ENCODE measurements around the gene DDX39B.

DDX39B gene

GRCh38 chr6:31529329-31530150, 12.3 kb downstream of the DDX39B start:
- no peak overlapping the region for H3K4me3 ChIP-seq (ENCODE audit: low read depth, low read length)
- DNase-seq (ENCODE audit: low read depth), result peak; percentile 21
- no peak for TF ChIP-seq MYC (IDR thresholded peaks at IDR 0.05; ENCODE audit: low read depth, low read length)
- no peak for TF ChIP-seq CTCF (IDR thresholded peaks at IDR 0.05; ENCODE audit: low read depth, low read length)
- TF ChIP-seq, protein P1, sequence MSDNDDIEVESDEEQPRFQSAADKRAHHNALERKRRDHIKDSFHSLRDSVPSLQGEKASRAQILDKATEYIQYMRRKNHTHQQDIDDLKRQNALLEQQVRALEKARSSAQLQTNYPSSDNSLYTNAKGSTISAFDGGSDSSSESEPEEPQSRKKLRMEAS (IDR thresholded peaks at IDR 0.05; ENCODE audit: low read depth, low read length), result no peak
- TF ChIP-seq POLR2A (IDR thresholded peaks at IDR 0.05; ENCODE audit: extremely low read depth, insufficient read length), result no peak

DNA sequence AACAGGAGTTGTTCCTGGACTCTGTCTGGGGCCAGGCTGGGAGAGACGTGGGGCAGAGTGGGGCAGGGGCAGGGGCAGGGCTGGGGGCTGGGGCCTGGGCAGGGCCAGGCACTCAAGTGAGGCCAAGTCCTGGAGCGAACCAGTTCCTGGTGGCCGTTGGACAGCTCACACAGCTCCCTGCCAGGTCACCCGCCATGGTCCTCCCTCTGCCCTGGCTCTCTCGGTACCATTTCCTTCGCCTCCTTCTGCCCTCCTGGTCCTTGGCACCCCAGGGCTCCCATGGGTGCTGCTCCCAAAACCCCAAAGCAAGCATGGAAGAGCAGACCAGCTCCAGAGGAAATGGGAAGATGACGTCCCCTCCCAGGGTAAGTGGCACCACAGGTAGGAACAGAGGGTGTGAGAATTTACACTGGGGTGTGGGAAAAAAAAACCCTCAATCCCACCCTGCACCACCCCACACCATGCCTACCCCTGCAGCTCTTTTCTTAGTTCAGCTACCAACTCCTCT, 12.9 kb downstream of the DDX39B start, which contains the start of gene MCCD1:
MCCD1 (plus strand) TSS at position 142 of the 508 bp plus-strand sequence; CDS start at position 195, 53 bp downstream.
- no peak within 1 kb of the TSS for H3K4me3 ChIP-seq (ENCODE audit: low read depth, low read length)

GRCh38 chr6:31528307-31528777, 13.5 kb downstream of the DDX39B start:
- TF ChIP-seq, protein P1 (IDR thresholded peaks at IDR 0.05; ENCODE audit: low read depth, low read length), result no peak
- TF ChIP-seq POLR2A (IDR thresholded peaks at IDR 0.05; ENCODE audit: extremely low read depth, insufficient read length) (no peak), CTCF (IDR thresholded peaks at IDR 0.05; ENCODE audit: low read depth, low read length) (no peak), MYC (IDR thresholded peaks at IDR 0.05; ENCODE audit: low read depth, low read length) (no peak)
- peak; percentile 32 for DNase-seq (ENCODE audit: low read depth)
- H3K4me3 ChIP-seq (ENCODE audit: low read depth, low read length), result no peak overlapping the region

More for the DNA sequence above, 12.9 kb downstream of the DDX39B start, which contains the start of gene MCCD1:
- DNase-seq (ENCODE audit: low read depth), result peak; percentile 18
- TF ChIP-seq POLR2A (IDR thresholded peaks at IDR 0.05; ENCODE audit: extremely low read depth, insufficient read length) (no peak), MYC (IDR thresholded peaks at IDR 0.05; ENCODE audit: low read depth, low read length) (no peak), CTCF (IDR thresholded peaks at IDR 0.05; ENCODE audit: low read depth, low read length) (no peak)
- TF ChIP-seq, protein P1 (IDR thresholded peaks at IDR 0.05; ENCODE audit: low read depth, low read length), result no peak

DNA sequence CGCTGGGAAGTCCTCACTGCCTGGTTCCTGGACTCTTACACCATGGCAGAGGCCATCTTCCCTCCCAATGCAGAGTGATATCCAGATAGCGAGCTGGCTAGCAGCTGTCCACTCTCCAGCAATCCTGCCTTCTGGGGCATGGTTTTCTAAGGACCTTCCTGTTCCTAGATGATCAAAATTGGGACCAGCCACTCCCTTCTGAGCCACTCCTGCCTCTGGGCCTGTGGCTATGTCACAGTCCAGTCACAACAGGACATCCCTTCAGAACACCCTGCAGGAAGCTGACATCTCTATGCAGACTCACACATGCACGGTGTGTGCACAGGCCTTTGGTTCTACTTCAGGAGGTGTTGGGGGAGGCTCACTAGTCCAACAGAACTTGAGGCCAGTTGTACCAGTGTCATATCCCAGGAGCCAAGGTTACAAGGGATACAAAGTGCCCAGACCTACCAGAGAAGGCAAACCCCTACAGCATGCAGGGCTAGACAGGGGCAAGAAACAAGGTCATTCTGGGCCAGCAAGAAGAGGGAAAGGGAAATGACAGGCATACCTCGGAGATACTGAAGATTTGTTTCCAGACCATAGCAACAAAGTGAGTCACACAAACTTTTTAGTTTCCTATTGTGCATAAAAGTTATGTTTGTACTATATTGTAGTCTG, 15.7 kb downstream of the DDX39B start:
- DNase-seq (ENCODE audit: low read depth), result no peak
- no peak overlapping the region for H3K4me3 ChIP-seq (ENCODE audit: low read depth, low read length)
- TF ChIP-seq POLR2A (IDR thresholded peaks at IDR 0.05; ENCODE audit: extremely low read depth, insufficient read length), result no peak
- TF ChIP-seq CTCF (IDR thresholded peaks at IDR 0.05; ENCODE audit: low read depth, low read length), result no peak
- TF ChIP-seq, protein P1 (IDR thresholded peaks at IDR 0.05; ENCODE audit: low read depth, low read length), result no peak
- TF ChIP-seq MYC (IDR thresholded peaks at IDR 0.05; ENCODE audit: low read depth, low read length), result no peak

GRCh38 chr6:31525553-31525931, 16.3 kb downstream of the DDX39B start:
- no peak for DNase-seq (ENCODE audit: low read depth)
- TF ChIP-seq POLR2A (IDR thresholded peaks at IDR 0.05; ENCODE audit: extremely low read depth, insufficient read length) (no peak), MYC (IDR thresholded peaks at IDR 0.05; ENCODE audit: low read depth, low read length) (no peak), CTCF (IDR thresholded peaks at IDR 0.05; ENCODE audit: low read depth, low read length) (no peak)
- TF ChIP-seq, protein P1 (IDR thresholded peaks at IDR 0.05; ENCODE audit: low read depth, low read length), result no peak
- H3K4me3 ChIP-seq (ENCODE audit: low read depth, low read length), result no peak overlapping the region

All from NB4 (cell line).